Chondrocyte (in vitro differentiated cells): ENCODE results near the gene CXCR1. TPM values are rescaled to one million over a fixed set of nuclear protein-coding genes. Genes with fewer than 3 reads are reported as not detected.

Source experiments
- DNase-seq: peaks from one replicate; pipeline ENCODE4 v3.0.0; 2021; ENCODE audit warnings: mixed read lengths, low spot score
- H3K27ac Mint-ChIP-seq: one replicate; pipeline ENCODE4 v1.8.0; 2021; ENCODE audit warnings: mild to moderate bottlenecking, moderate library complexity, mixed read lengths; ENCODE audit not compliant: unreplicated experiment
- H3K27me3 Mint-ChIP-seq: 2 replicates; pipeline ENCODE4 v1.8.0; 2021; ENCODE audit warnings: low read depth, mixed read lengths
- H3K36me3 Mint-ChIP-seq: 2 replicates; pipeline ENCODE4 v1.8.0; 2021; ENCODE audit warnings: low read depth, mixed read lengths
- H3K4me1 Mint-ChIP-seq: 2 replicates; pipeline ENCODE4 v1.8.0; 2021; ENCODE audit warnings: low read depth, mild to moderate bottlenecking, mixed read lengths
- H3K4me3 Mint-ChIP-seq: one replicate; pipeline ENCODE4 v1.8.0; 2021; ENCODE audit warnings: mild to moderate bottlenecking, moderate library complexity, mixed read lengths; ENCODE audit not compliant: unreplicated experiment
- H3K9me3 Mint-ChIP-seq: 2 replicates; pipeline ENCODE4 v1.8.0; 2021; ENCODE audit warnings: low read depth, mixed read lengths
- long read RNA-seq: library from polyadenylated mRNA; stranded (forward); transcript quantifications from one replicate; pipeline ENCODE4 v2.0.0, GENCODE V29; 2021
- total RNA-seq: library from RNA; stranded (reverse); gene quantifications from 3 replicates; pipeline ENCODE4 v1.2.1, GENCODE V29; 2021
- TF ChIP-seq, protein P1 (sequence below): fragments of 200-600 bp; sonication (generic); IDR thresholded peaks from 2 replicates; pipeline ENCODE4 v1.5.0; 2021; ENCODE audit warnings: antibody characterized with exemption, mild to moderate bottlenecking, moderate library complexity

CXCR1 gene
- total RNA-seq = not detected in 3 replicates
- long read RNA-seq = 0 reads

DNA sequence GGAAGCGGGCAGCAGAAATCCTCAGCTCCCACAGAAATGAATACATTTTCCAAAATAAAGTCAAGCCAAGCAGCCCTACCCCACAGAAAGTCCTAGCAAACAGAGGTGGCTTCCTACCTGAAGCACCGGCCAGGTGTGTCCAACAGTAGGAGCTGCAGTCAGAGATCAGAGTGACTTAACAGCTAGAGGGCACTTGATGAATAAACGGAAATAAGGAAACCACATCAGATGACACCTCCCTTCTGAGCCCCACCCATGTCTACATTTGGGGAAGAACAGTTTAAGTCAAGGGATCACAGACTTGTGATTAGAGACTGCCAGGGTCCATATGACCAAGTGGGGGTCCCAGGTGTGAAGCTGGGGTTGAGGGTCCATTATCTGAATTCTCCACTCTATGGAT lies at the start of gene CXCR1:
TSS of gene CXCR1 (minus strand) at position 172 of the 400 bp plus-strand sequence. CDS start 1,751 bp downstream, outside the sequence.
- no peaks in the 10 kb centered on the region for H3K9me3 Mint-ChIP-seq
- no peak for DNase-seq
- H3K27ac Mint-ChIP-seq = no peak within 1 kb of the TSS
- no peak within 1 kb of the TSS for H3K4me3 Mint-ChIP-seq
- TF ChIP-seq, protein P1, sequence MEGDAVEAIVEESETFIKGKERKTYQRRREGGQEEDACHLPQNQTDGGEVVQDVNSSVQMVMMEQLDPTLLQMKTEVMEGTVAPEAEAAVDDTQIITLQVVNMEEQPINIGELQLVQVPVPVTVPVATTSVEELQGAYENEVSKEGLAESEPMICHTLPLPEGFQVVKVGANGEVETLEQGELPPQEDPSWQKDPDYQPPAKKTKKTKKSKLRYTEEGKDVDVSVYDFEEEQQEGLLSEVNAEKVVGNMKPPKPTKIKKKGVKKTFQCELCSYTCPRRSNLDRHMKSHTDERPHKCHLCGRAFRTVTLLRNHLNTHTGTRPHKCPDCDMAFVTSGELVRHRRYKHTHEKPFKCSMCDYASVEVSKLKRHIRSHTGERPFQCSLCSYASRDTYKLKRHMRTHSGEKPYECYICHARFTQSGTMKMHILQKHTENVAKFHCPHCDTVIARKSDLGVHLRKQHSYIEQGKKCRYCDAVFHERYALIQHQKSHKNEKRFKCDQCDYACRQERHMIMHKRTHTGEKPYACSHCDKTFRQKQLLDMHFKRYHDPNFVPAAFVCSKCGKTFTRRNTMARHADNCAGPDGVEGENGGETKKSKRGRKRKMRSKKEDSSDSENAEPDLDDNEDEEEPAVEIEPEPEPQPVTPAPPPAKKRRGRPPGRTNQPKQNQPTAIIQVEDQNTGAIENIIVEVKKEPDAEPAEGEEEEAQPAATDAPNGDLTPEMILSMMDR = no peak
- H3K36me3 Mint-ChIP-seq = peaks cover 2% of the 10 kb centered on the region
- no peaks in the 10 kb centered on the region for H3K4me1 Mint-ChIP-seq
- H3K27me3 Mint-ChIP-seq = peaks cover 59% of the 10 kb centered on the region

DNA sequence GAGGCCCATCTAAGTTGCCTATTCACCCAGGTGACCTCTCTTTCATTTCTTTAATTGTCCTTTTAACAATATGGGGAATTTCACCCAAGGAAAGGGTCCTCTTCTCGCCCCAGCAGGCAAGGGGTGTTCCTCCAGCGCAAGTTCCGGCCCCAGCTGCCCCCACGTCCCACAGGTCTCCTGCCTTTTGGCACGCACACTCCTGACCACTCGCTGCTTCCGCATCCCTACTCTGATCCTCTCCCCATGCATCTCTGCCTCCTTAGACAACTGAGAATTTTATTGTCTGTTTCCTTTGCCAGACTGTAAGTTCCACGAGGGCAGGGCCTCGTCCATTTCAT lies 49.5 kb upstream of the CXCR1 start:
- H3K9me3 Mint-ChIP-seq = no peaks in the 10 kb centered on the region
- no peak for DNase-seq
- TF ChIP-seq, protein P1 = no peak
- peak overlapping the region; percentile 92 for H3K4me3 Mint-ChIP-seq
- peaks cover 34% of the 10 kb centered on the region for H3K4me1 Mint-ChIP-seq
- peaks cover 2% of the 10 kb centered on the region for H3K36me3 Mint-ChIP-seq
- H3K27ac Mint-ChIP-seq = peak overlapping the region; percentile 98
- H3K27me3 Mint-ChIP-seq = peaks cover 6% of the 10 kb centered on the region

DNA sequence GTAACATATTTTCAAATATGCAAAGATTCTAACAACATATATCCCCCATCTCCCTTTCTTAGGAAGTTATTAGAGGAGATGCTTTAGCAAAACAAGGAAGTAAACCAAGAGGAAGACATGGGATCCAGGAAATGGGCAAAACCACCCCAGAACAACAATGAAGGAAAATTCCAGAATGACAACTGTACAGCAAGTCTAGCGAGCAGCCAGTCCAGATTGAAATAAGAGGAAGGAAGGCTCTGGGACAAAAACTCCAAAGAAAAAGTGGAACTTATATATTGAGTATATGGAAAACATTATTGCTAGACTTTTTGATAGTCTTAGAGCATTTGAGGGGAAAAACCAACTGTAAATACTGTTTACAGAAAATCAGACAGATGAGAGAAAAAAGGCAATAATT lies 47.4 kb upstream of the CXCR1 start:
- Mint-ChIP-seq H3K27ac (no peak overlapping the region), H3K36me3 (peaks cover 2% of the 10 kb centered on the region), H3K9me3 (peaks cover 8% of the 10 kb centered on the region), H3K27me3 (peaks cover 12% of the 10 kb centered on the region), H3K4me1 (peaks cover 12% of the 10 kb centered on the region), H3K4me3 (no peak overlapping the region)
- DNase-seq = no peak
- TF ChIP-seq, protein P1 = no peak

DNA sequence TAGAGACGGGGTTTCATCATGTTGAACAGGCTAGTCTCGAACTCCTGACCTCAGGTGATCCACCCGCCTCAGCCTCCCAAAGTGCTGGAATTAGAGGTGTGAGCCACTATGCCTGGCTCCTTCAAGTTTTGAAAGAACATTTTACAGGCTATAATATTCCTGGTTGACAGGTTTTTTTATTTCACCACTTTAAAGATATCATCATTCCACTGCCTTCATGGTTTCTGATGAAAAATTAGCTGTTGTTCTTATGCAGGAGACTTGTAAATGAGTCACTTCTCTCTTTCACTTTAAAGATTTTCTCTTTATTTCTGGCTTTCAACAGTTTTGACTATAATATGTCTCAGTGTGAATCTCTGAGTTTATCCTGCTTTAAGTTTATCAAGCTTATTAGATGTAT lies 42.3 kb upstream of the CXCR1 start:
- Mint-ChIP-seq H3K9me3 (peaks cover 9% of the 10 kb centered on the region), H3K36me3 (peaks cover 2% of the 10 kb centered on the region), H3K4me1 (no peaks in the 10 kb centered on the region), H3K27me3 (peaks cover 12% of the 10 kb centered on the region), H3K4me3 (no peak overlapping the region), H3K27ac (no peak overlapping the region)
- TF ChIP-seq, protein P1 = no peak
- DNase-seq = no peak

DNA sequence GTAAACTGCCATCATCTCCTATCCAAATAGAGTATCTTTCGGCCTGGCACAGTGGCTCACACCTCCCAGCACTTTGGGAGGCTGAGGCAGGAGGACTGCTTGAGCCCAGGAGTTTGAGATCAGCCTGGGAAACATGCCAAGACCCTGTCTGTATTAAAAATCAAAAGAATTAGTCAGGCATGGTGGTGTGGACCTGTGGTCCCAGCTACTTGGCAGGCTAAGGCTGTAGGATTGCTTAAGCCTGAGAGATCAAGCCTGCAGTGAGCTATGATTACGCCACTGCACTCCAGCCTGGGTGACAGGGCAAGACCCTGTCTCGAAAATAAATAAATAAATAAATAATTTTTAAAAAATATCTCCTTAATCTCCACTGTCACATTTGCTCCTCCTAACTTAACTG lies 35.5 kb upstream of the CXCR1 start:
- TF ChIP-seq, protein P1 = no peak
- no peak overlapping the region for H3K4me3 Mint-ChIP-seq
- no peaks in the 10 kb centered on the region for H3K9me3 Mint-ChIP-seq

More for the DNA sequence above, 35.5 kb upstream of the CXCR1 start:
- Mint-ChIP-seq H3K27me3 (peaks cover 22% of the 10 kb centered on the region), H3K36me3 (no peaks in the 10 kb centered on the region), H3K4me1 (no peaks in the 10 kb centered on the region), H3K27ac (no peak overlapping the region)
- DNase-seq = no peak
